MM.1S (cell line): Measurements from ENCODE around the gene XXYLT1.

ENCODE experiments used
- DNase-seq: peaks from one replicate; pipeline ENCODE4 v3.0.0-alpha.2; 2015
- H2AFZ ChIP-seq: fragments of 300-600 bp; sonication (generic); 2 replicates; pipeline ENCODE4 v1.6.0; 2016; ENCODE audit warnings: antibody characterized with exemption, low read length
- H3F3A ChIP-seq: fragments of 300-600 bp; sonication (generic); 2 replicates; pipeline ENCODE4 v1.6.1; 2016; ENCODE audit warnings: mild to moderate bottlenecking, antibody characterized with exemption, low read length, moderate library complexity, mixed read lengths; ENCODE audit not compliant: insufficient read depth
- H3K27ac ChIP-seq: fragments of 300-600 bp; sonication (generic); 2 replicates; pipeline ENCODE4 v1.5.1; 2016; ENCODE audit warnings: mild to moderate bottlenecking, low read length
- H3K27me3 ChIP-seq: fragments of 300-600 bp; sonication (generic); replicated peaks from 2 replicates; pipeline ENCODE4 v1.6.0; 2016; ENCODE audit warnings: low read length; ENCODE audit not compliant: insufficient read depth
- H3K36me3 ChIP-seq: fragments of 300-600 bp; sonication (generic); replicated peaks from 2 replicates; pipeline ENCODE4 v1.6.1; 2016; ENCODE audit warnings: mild to moderate bottlenecking, low read length, mixed read lengths; ENCODE audit not compliant: insufficient read depth
- H3K4me1 ChIP-seq: fragments of 300-600 bp; sonication (generic); 2 replicates; pipeline ENCODE4 v1.6.1; 2016; ENCODE audit warnings: low read length, mixed read lengths
- H3K4me2 ChIP-seq: fragments of 300-600 bp; sonication (generic); 2 replicates; pipeline ENCODE4 v1.6.0; 2016; ENCODE audit warnings: low read depth, low read length
- H3K4me3 ChIP-seq: fragments of 300-600 bp; sonication (generic); 2 replicates; pipeline ENCODE4 v1.5.1; 2016; ENCODE audit warnings: low read length, mixed read lengths
- H3K79me2 ChIP-seq: fragments of 300-600 bp; sonication (generic); 2 replicates; pipeline ENCODE4 v1.6.1; 2016; ENCODE audit warnings: mixed run types, low read length, mixed read lengths
- H3K9ac ChIP-seq: fragments of 300-600 bp; sonication (generic); 2 replicates; pipeline ENCODE4 v1.6.1; 2016; ENCODE audit warnings: low read length, mixed read lengths
- H3K9me2 ChIP-seq: fragments of 300-600 bp; sonication (generic); replicated peaks from 2 replicates; pipeline ENCODE4 v1.6.1; 2016; ENCODE audit warnings: mild to moderate bottlenecking, low read length, mixed read lengths; ENCODE audit not compliant: insufficient read depth
- H3K9me3 ChIP-seq: fragments of 300-600 bp; sonication (generic); replicated peaks from 2 replicates; pipeline ENCODE4 v1.6.1; 2016; ENCODE audit warnings: mild to moderate bottlenecking, low read length, mixed read lengths; ENCODE audit not compliant: insufficient read depth
- H4K20me1 ChIP-seq: fragments of 300-600 bp; sonication (generic); 2 replicates; pipeline ENCODE4 v1.6.1; 2016; ENCODE audit warnings: mild to moderate bottlenecking, low read length, moderate library complexity, mixed read lengths; ENCODE audit not compliant: insufficient read depth
- EZH2 ChIP-seq: fragments of 300-600 bp; sonication (generic); optimal IDR thresholded peaks from 2 replicates; pipeline ENCODE3; 2017; ENCODE audit warnings: low read depth, mild to moderate bottlenecking, antibody characterized with exemption, low read length, mixed read lengths
- EZH2phosphoT487 ChIP-seq: fragments of 300-600 bp; sonication (generic); IDR thresholded peaks from 2 replicates; pipeline ENCODE4 v1.6.1; 2018; ENCODE audit warnings: antibody characterized with exemption, low read length
- TF ChIP-seq, protein P1 (sequence below): fragments of 300-600 bp; sonication (generic); IDR thresholded peaks from 2 replicates; pipeline ENCODE4 v1.5.1; 2016; ENCODE audit warnings: antibody characterized with exemption, low read length, mixed read lengths

Gene XXYLT1

DNA sequence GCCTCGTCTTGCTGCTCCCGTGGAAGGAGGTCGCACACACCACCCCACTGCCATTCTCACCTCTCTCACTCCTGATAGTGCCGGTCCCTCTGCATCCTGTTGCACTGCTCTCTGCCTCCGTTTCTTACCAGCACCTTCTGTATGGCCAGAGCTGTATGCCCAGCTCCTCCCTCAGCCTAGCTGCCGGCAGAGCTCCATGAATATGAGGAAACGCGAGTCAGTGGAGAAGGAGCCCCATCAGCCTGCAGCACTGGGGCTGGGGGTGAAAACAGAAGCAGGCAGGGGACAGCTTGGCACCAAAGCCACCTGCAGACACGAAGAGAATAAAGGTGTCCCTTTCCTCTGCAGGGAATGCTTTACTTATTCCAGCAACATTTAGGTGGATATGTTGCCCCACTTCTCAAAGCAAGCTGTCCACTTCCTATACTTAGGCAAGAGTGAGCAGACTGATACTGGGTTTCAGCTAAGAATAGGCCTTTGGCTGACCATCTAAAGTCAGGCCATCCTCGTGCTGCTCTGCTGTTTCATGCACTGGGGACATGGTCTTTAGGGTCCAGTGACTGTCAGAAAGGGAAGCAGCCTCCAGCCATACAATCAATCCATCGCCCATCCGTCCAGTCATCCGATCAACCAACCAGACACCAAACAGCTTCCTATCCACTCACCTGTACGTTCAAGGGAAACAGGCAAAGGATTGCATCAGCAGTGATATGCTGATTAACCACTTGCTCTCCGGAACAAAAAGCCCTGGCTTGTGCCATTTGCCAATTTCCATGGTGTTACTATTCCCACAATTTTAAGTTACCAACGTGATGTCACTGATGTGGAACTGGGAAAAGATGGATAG is 222.7 kb downstream of the XXYLT1 start:
- Histone ChIP-seq H3K27me3 (peaks cover 6% of the 10 kb centered on the region; the same call in 1 of the 2 replicates), H3K9me3 (no peaks in the 10 kb centered on the region), H3K36me3 (no peaks in the 10 kb centered on the region), H3K27ac (no peak overlapping the region), H3K4me2 (no peak overlapping the region), H2AFZ (no peak overlapping the region), H4K20me1 (no peaks in the 10 kb centered on the region), H3F3A (no peaks in the 10 kb centered on the region), H3K79me2 (no peaks in the 10 kb centered on the region), H3K4me3 (no peak overlapping the region), H3K9me2 (no peaks in the 10 kb centered on the region), H3K4me1 (no peaks in the 10 kb centered on the region), H3K9ac (no peak overlapping the region)
- TF ChIP-seq EZH2 (no peak), EZH2phosphoT487 (no peak)
- TF ChIP-seq, protein P1, sequence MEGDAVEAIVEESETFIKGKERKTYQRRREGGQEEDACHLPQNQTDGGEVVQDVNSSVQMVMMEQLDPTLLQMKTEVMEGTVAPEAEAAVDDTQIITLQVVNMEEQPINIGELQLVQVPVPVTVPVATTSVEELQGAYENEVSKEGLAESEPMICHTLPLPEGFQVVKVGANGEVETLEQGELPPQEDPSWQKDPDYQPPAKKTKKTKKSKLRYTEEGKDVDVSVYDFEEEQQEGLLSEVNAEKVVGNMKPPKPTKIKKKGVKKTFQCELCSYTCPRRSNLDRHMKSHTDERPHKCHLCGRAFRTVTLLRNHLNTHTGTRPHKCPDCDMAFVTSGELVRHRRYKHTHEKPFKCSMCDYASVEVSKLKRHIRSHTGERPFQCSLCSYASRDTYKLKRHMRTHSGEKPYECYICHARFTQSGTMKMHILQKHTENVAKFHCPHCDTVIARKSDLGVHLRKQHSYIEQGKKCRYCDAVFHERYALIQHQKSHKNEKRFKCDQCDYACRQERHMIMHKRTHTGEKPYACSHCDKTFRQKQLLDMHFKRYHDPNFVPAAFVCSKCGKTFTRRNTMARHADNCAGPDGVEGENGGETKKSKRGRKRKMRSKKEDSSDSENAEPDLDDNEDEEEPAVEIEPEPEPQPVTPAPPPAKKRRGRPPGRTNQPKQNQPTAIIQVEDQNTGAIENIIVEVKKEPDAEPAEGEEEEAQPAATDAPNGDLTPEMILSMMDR, result no peak
- no peak for DNase-seq

DNA sequence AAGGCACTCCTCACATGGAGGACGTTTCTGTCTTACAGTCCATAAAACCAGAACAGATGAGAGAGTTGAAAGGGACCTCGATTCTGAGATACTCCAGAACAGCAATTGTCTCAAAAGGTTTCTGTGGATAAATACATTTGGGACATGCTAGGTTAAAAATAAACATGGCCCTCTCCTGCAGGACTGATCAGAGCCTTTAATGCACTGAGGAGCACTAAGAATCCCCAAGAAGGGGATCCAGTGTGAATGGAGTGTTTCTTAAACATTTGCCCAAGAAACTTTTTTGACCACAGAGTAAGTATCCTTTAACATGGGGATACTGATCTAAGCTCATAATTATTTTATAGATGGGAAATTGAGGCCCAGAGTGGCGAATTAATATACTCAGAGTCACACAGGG is 223.4 kb downstream of the XXYLT1 start:
- Histone ChIP-seq H3K27ac (no peak overlapping the region), H3K79me2 (no peaks in the 10 kb centered on the region), H3K4me1 (no peaks in the 10 kb centered on the region), H3K36me3 (no peaks in the 10 kb centered on the region), H3K9me3 (no peaks in the 10 kb centered on the region), H4K20me1 (no peaks in the 10 kb centered on the region), H2AFZ (no peak overlapping the region), H3K9me2 (no peaks in the 10 kb centered on the region), H3F3A (no peaks in the 10 kb centered on the region), H3K4me3 (no peak overlapping the region), H3K27me3 (peaks cover 7% of the 10 kb centered on the region), H3K4me2 (no peak overlapping the region), H3K9ac (no peak overlapping the region)
- no peak for TF ChIP-seq EZH2
- TF ChIP-seq EZH2phosphoT487, result no peak
- TF ChIP-seq, protein P1, result no peak
- no peak for DNase-seq

DNA sequence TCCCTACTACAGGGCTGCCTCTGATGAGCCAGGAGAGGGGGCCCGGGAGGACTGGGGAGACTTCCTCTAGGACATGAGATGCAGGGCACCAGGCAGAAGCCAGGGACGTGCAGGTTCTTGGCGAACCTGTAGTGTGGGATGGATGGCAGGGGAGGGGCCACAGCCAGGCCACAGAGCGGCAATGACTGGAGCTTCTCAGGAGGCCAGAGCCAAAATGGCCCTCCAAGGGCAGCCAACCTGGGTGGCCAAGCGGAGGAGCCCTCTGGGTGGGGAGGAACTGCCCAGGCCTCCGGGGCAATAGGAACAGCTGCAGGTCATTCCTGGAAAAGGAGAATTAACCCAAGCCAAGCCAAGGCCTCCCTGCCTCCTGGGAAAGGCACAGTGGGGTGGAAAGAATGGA is 224.5 kb downstream of the XXYLT1 start:
- Histone ChIP-seq H3K9me2 (no peaks in the 10 kb centered on the region), H3K9me3 (no peaks in the 10 kb centered on the region), H3K9ac (no peak overlapping the region), H3K27me3 (peaks cover 7% of the 10 kb centered on the region), H3K27ac (no peak overlapping the region), H3K4me1 (no peaks in the 10 kb centered on the region), H3K4me2 (no peak overlapping the region), H3K4me3 (no peak overlapping the region), H2AFZ (no peak overlapping the region), H3K36me3 (no peaks in the 10 kb centered on the region), H3F3A (no peaks in the 10 kb centered on the region), H3K79me2 (no peaks in the 10 kb centered on the region), H4K20me1 (no peaks in the 10 kb centered on the region)
- TF ChIP-seq, protein P1, result no peak
- TF ChIP-seq EZH2 (no peak), EZH2phosphoT487 (no peak)
- no peak for DNase-seq
